ENCODE data around the gene RUNX1.

Gene RUNX1

DNA sequence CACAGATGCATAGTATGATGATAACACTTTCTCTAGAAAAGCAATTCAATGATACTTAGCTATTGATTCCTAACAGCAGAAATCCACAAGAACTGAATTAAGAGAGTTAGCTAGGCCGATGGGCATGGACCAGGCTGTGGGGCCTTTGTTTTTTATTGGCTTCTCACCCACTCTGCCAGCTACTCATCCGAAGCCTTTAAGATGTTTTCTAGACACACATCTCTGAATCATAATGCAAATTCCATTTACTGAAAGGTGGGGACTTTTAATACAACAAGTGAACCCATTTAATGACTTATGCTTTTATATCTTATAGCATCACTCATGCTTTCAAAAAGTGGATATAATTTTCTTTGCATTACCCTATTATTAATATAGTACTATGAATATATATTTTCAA lies 170.2 kb downstream of the RUNX1 start:
- peaks cover 26% of the 10 kb centered on the region for H3K4me1 ChIP-seq (ENCODE audit: control insufficient read depth, insufficient read depth, low read length, poor library complexity, severe bottlenecking)
- H3K4me3 ChIP-seq (ENCODE audit: extremely low read depth, insufficient read depth, low read length, poor library complexity, severe bottlenecking): no peak overlapping the region
- 91 to 100% methylated on average over 1 of the region's 2 CpGs for WGBS, 2 experiments (ENCODE audit: insufficient coverage in 2 of 2)
- H3K36me3 ChIP-seq (ENCODE audit: control insufficient read depth, insufficient read depth, low read length): peaks cover 36% of the 10 kb centered on the region
- H3K27ac ChIP-seq (ENCODE audit: low read depth, low read length, severe bottlenecking): no peak overlapping the region
- H3K9me3 ChIP-seq (ENCODE audit: control insufficient read depth, low read length): no peaks in the 10 kb centered on the region

DNA sequence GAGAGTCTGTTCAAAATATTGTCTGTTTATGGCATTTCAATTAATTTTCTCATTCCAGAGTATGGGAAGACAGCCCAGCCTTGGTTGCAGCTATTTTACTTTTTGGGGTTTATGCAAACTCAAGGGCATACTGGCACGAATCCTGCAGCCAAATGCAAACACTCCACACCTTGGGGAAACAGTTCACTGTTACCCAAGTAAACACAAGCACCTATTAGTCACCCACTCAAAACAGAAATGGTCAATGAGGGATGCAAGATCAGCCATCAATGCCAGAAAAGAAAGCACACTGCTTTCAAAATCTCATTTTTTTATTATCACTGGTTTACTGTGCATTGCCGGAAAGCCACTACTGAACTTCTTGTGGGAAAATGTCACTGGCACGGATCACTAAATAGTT lies 170.6 kb downstream of the RUNX1 start:
- Histone ChIP-seq H3K36me3 (ENCODE audit: control insufficient read depth, insufficient read depth, low read length) (peaks cover 40% of the 10 kb centered on the region), H3K4me1 (ENCODE audit: control insufficient read depth, insufficient read depth, low read length, poor library complexity, severe bottlenecking) (peaks cover 26% of the 10 kb centered on the region), H3K9me3 (ENCODE audit: control insufficient read depth, low read length) (no peaks in the 10 kb centered on the region), H3K4me3 (ENCODE audit: extremely low read depth, insufficient read depth, low read length, poor library complexity, severe bottlenecking) (no peak overlapping the region), H3K27ac (ENCODE audit: low read depth, low read length, severe bottlenecking) (no peak overlapping the region)
- 89 to 100% methylated on average over 2 to 3 of the region's 3 CpGs for WGBS, 2 experiments (ENCODE audit: insufficient coverage in 2 of 2)

DNA sequence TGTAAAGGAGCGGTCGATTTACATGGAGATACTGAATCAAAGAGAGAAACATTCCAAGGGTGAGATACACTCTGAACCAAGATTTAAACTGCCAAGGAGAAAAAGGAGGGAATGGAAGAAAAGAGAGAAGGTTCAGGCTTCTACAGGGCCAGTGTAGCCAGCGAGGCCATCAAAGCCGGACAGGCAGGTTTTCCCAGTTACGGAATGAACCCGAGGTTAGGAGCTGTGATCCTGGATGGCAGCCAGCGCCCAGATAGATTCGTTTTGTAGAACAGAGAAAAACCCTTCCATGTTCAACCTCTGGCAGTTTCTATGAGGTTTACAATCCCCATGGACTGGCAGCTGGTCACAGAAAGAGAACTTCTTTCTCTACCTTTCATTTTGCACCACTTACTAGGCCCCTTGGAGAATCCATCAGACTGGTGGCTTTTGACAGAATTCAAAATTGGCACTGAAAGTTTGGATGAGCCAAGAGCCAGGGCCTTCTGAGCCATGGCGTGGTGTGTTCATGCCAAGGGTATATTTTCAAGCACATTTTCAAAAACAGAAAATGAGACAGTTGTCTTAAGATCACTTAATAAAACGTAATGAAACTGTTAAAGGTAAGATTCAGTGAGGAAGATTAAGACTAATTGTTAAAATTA lies 171.5 kb downstream of the RUNX1 start:
- peaks cover 17% of the 10 kb centered on the region for H3K4me1 ChIP-seq (ENCODE audit: control insufficient read depth, insufficient read depth, low read length, poor library complexity, severe bottlenecking)
- H3K4me3 ChIP-seq (ENCODE audit: extremely low read depth, insufficient read depth, low read length, poor library complexity, severe bottlenecking): no peak overlapping the region
- H3K36me3 ChIP-seq (ENCODE audit: control insufficient read depth, insufficient read depth, low read length): peaks cover 49% of the 10 kb centered on the region
- H3K9me3 ChIP-seq (ENCODE audit: control insufficient read depth, low read length): no peaks in the 10 kb centered on the region
- no peak overlapping the region for H3K27ac ChIP-seq (ENCODE audit: low read depth, low read length, severe bottlenecking)
- 90 to 92% methylated on average over 7 to 8 of the region's 10 CpGs for WGBS, 2 experiments (ENCODE audit: insufficient coverage in 2 of 2)

DNA sequence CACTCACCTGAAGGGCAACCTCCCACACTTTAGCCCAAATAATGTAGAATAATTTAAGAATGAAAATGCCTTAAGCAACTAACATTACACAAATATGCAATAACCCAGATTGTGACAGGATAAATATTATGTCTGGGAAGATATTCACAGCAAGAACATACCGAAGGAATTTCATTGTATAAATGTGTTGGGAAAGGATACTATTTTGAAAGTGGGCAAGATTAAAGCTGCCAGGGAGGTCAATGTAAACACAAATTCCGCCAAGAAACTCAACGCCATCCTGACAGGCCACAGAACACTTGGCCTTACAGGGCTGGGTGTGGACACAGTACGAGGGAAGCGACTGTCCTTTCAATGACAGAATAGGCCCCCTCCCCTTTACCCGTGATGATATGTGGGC lies 173.3 kb downstream of the RUNX1 start:
- WGBS, 2 experiments (ENCODE audit: insufficient coverage in 2 of 2): 89 to 97% methylated on average over 4 to 6 of the region's 6 CpGs
- peaks cover 64% of the 10 kb centered on the region for H3K36me3 ChIP-seq (ENCODE audit: control insufficient read depth, insufficient read depth, low read length)
- peaks cover under 1% of the 10 kb centered on the region for H3K4me1 ChIP-seq (ENCODE audit: control insufficient read depth, insufficient read depth, low read length, poor library complexity, severe bottlenecking)
- no peak overlapping the region for H3K4me3 ChIP-seq (ENCODE audit: extremely low read depth, insufficient read depth, low read length, poor library complexity, severe bottlenecking)
- H3K9me3 ChIP-seq (ENCODE audit: control insufficient read depth, low read length): no peaks in the 10 kb centered on the region
- no peak overlapping the region for H3K27ac ChIP-seq (ENCODE audit: low read depth, low read length, severe bottlenecking)

DNA sequence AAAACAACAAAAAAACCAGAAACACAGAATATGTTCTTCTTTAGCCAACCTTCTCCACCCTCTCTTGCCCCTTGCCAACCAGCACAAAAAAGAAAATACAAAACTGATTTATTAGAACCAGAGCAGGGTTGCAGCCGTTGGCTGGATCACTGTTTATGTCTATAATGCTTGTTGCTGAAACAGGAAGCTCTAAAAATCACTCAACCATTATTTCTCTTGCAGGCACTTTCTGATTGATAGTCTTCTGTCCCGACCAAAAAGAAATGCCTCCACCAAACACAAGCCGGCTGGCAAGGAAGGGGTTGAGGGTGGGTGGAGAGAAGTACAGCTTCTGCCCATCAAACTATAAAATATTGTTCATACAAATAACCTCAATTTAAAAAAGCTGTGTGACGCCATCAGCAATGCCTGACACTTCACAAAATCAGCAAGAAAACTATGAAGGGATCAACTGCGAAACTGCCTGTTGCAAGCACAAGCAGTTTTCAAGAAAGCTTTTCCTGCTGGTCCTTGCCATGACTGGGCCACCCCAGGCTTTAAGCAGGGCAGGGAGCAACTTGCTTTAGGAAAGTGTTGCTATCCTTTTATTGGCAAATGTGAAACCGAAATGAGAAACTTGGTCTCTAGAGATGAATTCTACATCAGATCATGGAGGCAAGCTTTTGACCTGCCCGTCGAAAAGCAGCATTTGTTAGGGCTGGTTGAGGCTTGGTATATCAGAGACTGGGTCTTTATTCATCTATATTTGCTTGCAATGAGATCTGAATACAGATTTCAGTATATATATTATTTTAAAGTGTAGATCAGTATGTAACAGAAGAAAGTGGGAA lies 174.2 kb downstream of the RUNX1 start:
- Histone ChIP-seq H3K27ac (ENCODE audit: low read depth, low read length, severe bottlenecking) (no peak overlapping the region), H3K4me3 (ENCODE audit: extremely low read depth, insufficient read depth, low read length, poor library complexity, severe bottlenecking) (no peak overlapping the region), H3K4me1 (ENCODE audit: control insufficient read depth, insufficient read depth, low read length, poor library complexity, severe bottlenecking) (no peaks in the 10 kb centered on the region), H3K36me3 (ENCODE audit: control insufficient read depth, insufficient read depth, low read length) (peaks cover 66% of the 10 kb centered on the region), H3K9me3 (ENCODE audit: control insufficient read depth, low read length) (no peaks in the 10 kb centered on the region)
- 90 to 93% methylated on average over 3 to 5 of the region's 8 CpGs for WGBS, 2 experiments (ENCODE audit: insufficient coverage in 2 of 2)

DNA sequence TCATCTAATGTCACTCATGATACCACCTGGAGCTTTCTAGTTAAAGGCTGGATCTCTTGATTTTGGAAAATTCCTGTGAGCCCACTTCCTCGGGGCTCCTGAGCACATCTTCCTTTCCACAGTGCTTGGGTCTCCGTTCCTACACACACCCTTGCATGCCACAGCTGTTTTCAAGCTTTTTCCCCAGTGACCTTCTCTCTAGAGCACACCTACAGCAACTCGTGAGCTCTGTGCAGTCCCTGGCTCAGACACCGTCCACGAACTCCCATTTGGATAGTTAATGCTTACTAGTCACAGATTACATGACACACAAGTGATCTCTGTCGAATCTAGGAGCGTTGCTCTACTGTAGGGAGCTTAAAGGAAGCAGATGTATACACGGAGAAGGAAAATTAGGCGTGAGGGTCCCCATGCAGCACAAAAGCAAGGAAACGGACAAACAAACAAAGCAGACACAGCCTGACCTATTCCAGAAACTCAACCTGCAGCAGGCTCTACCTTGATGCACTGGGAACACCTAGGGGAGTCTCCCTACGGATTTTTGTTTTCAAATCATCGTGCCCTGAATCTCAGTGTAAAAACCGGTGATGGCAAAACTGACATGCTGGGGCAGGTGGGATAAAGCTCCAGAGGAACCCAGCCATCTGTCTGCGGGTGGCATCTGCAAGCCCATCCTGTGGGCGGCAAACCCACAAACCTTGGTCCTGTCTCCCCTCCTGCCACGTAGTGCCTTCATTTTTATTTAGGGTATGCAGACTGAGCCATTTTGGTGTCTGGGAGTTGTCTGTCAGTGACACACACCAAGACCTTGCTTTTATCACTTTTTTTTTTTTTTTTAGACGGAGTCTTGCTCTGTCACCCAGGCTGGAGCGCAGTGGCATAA lies 177.8 kb downstream of the RUNX1 start:
- no peak overlapping the region for H3K4me3 ChIP-seq (ENCODE audit: extremely low read depth, insufficient read depth, low read length, poor library complexity, severe bottlenecking)
- peaks cover 9% of the 10 kb centered on the region for H3K4me1 ChIP-seq (ENCODE audit: control insufficient read depth, insufficient read depth, low read length, poor library complexity, severe bottlenecking)
- peaks cover 71% of the 10 kb centered on the region for H3K36me3 ChIP-seq (ENCODE audit: control insufficient read depth, insufficient read depth, low read length)
- H3K27ac ChIP-seq (ENCODE audit: low read depth, low read length, severe bottlenecking): no peak overlapping the region
- WGBS, 2 experiments (ENCODE audit: insufficient coverage in 2 of 2): 89 to 93% methylated on average over 13 to 17 of the region's 18 CpGs
- no peaks in the 10 kb centered on the region for H3K9me3 ChIP-seq (ENCODE audit: control insufficient read depth, low read length)

DNA sequence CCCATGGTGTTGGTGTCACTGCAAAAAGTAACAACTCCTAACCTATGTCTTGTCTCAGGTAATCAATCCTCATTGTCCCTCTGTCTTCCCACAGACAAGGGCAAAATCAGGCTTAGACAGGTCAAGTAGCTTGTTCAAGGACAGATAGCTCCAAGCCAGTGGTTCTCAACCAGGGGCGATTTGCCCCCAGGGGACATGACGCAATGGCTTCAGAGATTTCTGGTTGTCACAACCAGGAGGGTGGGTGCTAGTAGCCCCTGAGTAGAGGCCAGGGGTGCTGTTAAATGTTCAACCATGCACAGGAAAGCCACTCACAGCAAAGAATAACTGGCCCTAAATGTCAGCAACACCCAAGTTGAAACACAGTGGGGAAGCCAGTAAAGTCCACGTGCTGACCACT lies 178.9 kb downstream of the RUNX1 start:
- peaks cover 64% of the 10 kb centered on the region for H3K36me3 ChIP-seq (ENCODE audit: control insufficient read depth, insufficient read depth, low read length)

DNA sequence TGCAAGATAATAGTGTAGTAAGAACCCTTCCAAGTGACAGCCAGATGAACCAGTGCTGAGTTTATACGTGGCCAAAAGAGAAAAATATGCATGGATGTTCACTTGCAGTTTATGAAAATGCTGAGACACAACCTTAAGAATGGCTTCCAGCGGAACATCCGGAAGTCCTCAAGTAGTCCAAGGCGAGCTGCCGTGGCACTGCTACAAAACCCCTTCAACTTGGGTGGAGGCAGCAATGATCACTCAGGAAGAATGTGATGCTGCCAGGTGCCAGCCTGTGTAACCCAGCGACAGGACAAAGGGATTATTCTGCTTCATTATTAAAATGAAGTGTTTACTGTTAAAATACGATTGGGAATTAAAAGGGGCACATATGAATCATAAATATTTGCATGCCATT lies 179.6 kb downstream of the RUNX1 start:
- 92 to 95% methylated on average over 7 of the region's 7 CpGs for WGBS, 2 experiments (ENCODE audit: insufficient coverage in 2 of 2)
- Histone ChIP-seq H3K4me3 (ENCODE audit: extremely low read depth, insufficient read depth, low read length, poor library complexity, severe bottlenecking) (no peak overlapping the region), H3K4me1 (ENCODE audit: control insufficient read depth, insufficient read depth, low read length, poor library complexity, severe bottlenecking) (peaks cover 16% of the 10 kb centered on the region), H3K27ac (ENCODE audit: low read depth, low read length, severe bottlenecking) (no peak overlapping the region), H3K36me3 (ENCODE audit: control insufficient read depth, insufficient read depth, low read length) (peaks cover 69% of the 10 kb centered on the region), H3K9me3 (ENCODE audit: control insufficient read depth, low read length) (no peaks in the 10 kb centered on the region)

More for the DNA sequence above, 178.9 kb downstream of the RUNX1 start:
- peaks cover 16% of the 10 kb centered on the region for H3K4me1 ChIP-seq (ENCODE audit: control insufficient read depth, insufficient read depth, low read length, poor library complexity, severe bottlenecking)
- H3K9me3 ChIP-seq (ENCODE audit: control insufficient read depth, low read length): no peaks in the 10 kb centered on the region
- H3K27ac ChIP-seq (ENCODE audit: low read depth, low read length, severe bottlenecking): no peak overlapping the region
- H3K4me3 ChIP-seq (ENCODE audit: extremely low read depth, insufficient read depth, low read length, poor library complexity, severe bottlenecking): no peak overlapping the region
- 85 to 90% methylated on average over 3 of the region's 3 CpGs for WGBS, 2 experiments (ENCODE audit: insufficient coverage in 2 of 2)

DNA sequence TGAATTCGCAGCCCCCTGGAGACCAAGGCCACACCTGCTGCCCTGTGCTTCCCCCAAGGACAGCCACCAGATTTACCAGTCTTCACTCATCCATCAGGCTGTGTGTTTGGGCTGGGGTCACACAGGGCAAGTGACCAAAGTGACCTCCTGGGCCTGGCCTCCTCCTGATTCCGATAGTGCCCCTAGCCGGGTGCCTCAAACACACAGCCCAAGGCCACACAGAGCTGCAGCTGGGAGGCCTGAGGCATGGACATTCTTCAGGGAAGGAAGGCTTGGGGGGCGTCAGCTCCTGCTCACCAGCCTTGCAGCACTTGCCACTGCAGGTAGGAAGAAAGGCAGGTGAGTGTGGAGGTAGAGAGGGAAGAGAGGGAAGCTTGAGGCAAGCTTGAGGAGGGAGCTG lies 181.3 kb downstream of the RUNX1 start:
- Histone ChIP-seq H3K36me3 (ENCODE audit: control insufficient read depth, insufficient read depth, low read length) (peaks cover 68% of the 10 kb centered on the region), H3K9me3 (ENCODE audit: control insufficient read depth, low read length) (no peaks in the 10 kb centered on the region), H3K27ac (ENCODE audit: low read depth, low read length, severe bottlenecking) (no peak overlapping the region), H3K4me1 (ENCODE audit: control insufficient read depth, insufficient read depth, low read length, poor library complexity, severe bottlenecking) (peaks cover 16% of the 10 kb centered on the region), H3K4me3 (ENCODE audit: extremely low read depth, insufficient read depth, low read length, poor library complexity, severe bottlenecking) (no peak overlapping the region)
- WGBS, 2 experiments (ENCODE audit: insufficient coverage in 2 of 2): 87 to 96% methylated on average over 3 to 4 of the region's 4 CpGs

DNA sequence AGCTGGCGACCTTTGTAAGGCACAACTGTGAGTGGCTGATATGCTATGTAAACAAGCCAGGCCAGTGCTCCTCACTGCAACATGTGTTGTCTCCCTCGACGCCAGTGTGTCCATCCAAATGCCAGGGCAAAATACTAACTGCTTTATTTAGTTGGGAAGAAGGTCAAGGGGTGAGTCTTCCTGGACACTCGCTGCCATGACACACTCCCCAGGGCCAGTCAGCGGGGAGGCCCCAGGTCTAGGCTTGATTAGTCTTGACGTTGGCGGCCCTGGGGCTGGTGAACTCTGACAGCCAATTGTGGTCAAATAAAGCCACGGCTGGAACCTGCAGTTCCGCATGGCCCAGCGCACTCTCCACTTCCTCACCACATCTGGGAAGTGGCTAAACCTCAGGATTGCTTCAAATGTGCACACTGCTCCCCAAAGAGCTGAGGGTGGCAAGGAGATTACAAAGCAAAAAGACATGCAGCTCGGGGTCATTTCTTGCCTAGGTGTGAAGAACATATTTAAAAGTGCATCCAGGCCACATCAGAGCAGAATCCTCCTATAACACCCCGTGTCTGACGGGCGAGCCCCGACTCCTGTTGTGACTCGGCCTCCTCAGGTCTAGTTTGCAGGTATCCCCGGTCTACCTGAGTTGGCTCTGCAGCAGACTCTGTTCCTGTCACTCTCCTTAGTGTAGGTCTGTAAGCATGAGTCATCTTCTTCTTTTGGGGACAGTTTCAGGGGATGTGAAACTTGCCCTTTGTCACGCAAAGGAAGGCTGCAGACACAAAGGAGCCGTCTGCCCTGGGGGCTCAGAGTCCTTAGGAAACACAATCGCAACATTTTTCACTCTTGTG lies 183.5 kb downstream of the RUNX1 start:
- H3K36me3 ChIP-seq (ENCODE audit: control insufficient read depth, insufficient read depth, low read length): peaks cover 72% of the 10 kb centered on the region
- peaks cover 16% of the 10 kb centered on the region for H3K4me1 ChIP-seq (ENCODE audit: control insufficient read depth, insufficient read depth, low read length, poor library complexity, severe bottlenecking)
- peak overlapping the region; percentile 19 for H3K27ac ChIP-seq (ENCODE audit: low read depth, low read length, severe bottlenecking)
- H3K4me3 ChIP-seq (ENCODE audit: extremely low read depth, insufficient read depth, low read length, poor library complexity, severe bottlenecking): no peak overlapping the region
- 24 to 32% methylated on average over 11 to 17 of the region's 20 CpGs for WGBS, 2 experiments (ENCODE audit: insufficient coverage in 2 of 2)
- no peaks in the 10 kb centered on the region for H3K9me3 ChIP-seq (ENCODE audit: control insufficient read depth, low read length)
